Tibial nerve (tissue), 4 donors: ENCODE results near the gene CEP112. TPM values are rescaled to one million over a fixed set of nuclear protein-coding genes. Genes with fewer than 3 reads are reported as not detected.
"Not testable (repeated sequence)": the region's sequence is repeated elsewhere in the genome, so short reads cannot be mapped to it uniquely, and the experiment has no call there.

Experiments
- DNase-seq, 2 donors: peaks; one replicate each; pipeline ENCODE4 v3.0.0-alpha.2; 2019; ENCODE audit warnings: low spot score in 2 of 2
- H3K27ac ChIP-seq, 4 donors: fragments of 200-600 bp; sonication (generic) in 3 of 4; one replicate each; pipeline ENCODE4 v1.5.1; 2017 to 2019; ENCODE audit warnings: mild to moderate bottlenecking in 1 of 4
- H3K27me3 ChIP-seq, 2 donors: fragments of 200-600 bp; sonication (generic) in 1 of 2; one replicate each; pipeline versions ENCODE4 v1.5.1 to v1.6.0; 2017 to 2019
- H3K36me3 ChIP-seq, 3 donors: fragments of 200-600 bp; sonication (generic); one replicate each; pipeline ENCODE4 v1.5.1; 2018 to 2019
- H3K4me1 ChIP-seq, 4 donors: fragments of 200-600 bp; sonication (generic) in 3 of 4; one replicate each; pipeline ENCODE4 v1.5.1; 2017 to 2019
- H3K4me3 ChIP-seq, 4 donors: fragments of 200-600 bp; sonication (generic) in 3 of 4; one replicate each; pipeline ENCODE4 v1.5.1; 2017 to 2019; ENCODE audit warnings: mild to moderate bottlenecking in 1 of 4, moderate library complexity in 1 of 4
- H3K9me3 ChIP-seq, 4 donors: fragments of 200-600 bp; sonication (generic) in 3 of 4; one replicate each; pipeline ENCODE4 v1.5.1; 2017 to 2019
- EP300 ChIP-seq, 2 donors: sonication (generic); formaldehyde crosslinking; IDR thresholded peaks; one replicate each; pipeline ENCODE4 v1.6.1; 2017; ENCODE audit warnings: antibody characterized with exemption in 2 of 2, mild to moderate bottlenecking in 1 of 2
- POLR2A ChIP-seq, 2 donors: fragments of 450-650 bp; IDR thresholded peaks; one replicate each; pipeline ENCODE4 v1.6.1; 2017; ENCODE audit warnings: antibody characterized with exemption in 2 of 2, mild to moderate bottlenecking in 2 of 2, moderate library complexity in 2 of 2
- WGBS, 2 donors: methylation state at CpG; one replicate each; pipeline ENCODE4 v1.1.5; 2018; 5-methylcytosine and 5-hydroxymethylcytosine counted together
- total RNA-seq, 4 donors: library from RNA; depleted of rRNA; stranded (reverse); fragments of >200 nt; gene quantifications; one replicate each; pipeline ENCODE4 v1.1.0, GENCODE V29; 2016
- TF ChIP-seq, protein P1 (sequence below), 5 experiments: fragments of 200-600 bp in 3 of 5; fragments of 450-650 bp in 2 of 5; sonication (generic) in 3 of 5; IDR thresholded peaks; one replicate each; pipeline ENCODE4 v1.5.1; 2016 to 2019; ENCODE audit warnings: antibody characterized with exemption in 5 of 5, mild to moderate bottlenecking in 3 of 5, moderate library complexity in 2 of 5

The CEP112 gene
- total RNA-seq, 4 donors from 2014 or later = 26.0 to 46.8 (median 34.2) TPM

DNA sequence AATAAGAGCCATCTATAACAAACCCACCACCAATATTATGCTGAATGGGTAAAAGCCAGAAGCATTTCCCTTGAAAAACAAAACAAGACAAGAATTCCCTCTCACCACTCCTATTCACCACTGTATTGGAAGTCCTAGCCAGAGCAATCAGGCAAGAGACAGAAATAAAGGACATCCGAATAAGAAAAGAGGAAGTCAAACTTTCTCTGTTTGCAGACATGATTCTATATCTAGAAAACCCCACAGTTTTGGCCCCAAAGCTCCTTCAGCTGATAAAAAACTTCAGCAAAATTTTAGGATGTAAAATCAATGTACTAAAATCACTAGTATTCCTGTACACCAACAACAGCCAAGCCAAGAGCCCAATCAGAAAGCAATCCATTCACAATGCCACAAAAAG is 358.7 kb downstream of the CEP112 start:
- Histone ChIP-seq H3K4me3 (no peak overlapping the region), H3K27ac (no peak overlapping the region), H3K27me3 (no peaks in the 10 kb centered on the region), H3K9me3 (peaks cover 0 to 59% (median 13%) of the 10 kb centered on the region in 4 donors), H3K4me1 (no peaks in the 10 kb centered on the region), H3K36me3 (peaks cover 0 to 14% (median 0%) of the 10 kb centered on the region in 3 donors)
- whole genome bisulfite sequencing, 2 donors = 88 to 93% methylated on average over 1 of the region's 1 CpG
- no peak for TF ChIP-seq EP300 (IDR thresholded peaks at IDR 0.05)
- TF ChIP-seq, protein P1, sequence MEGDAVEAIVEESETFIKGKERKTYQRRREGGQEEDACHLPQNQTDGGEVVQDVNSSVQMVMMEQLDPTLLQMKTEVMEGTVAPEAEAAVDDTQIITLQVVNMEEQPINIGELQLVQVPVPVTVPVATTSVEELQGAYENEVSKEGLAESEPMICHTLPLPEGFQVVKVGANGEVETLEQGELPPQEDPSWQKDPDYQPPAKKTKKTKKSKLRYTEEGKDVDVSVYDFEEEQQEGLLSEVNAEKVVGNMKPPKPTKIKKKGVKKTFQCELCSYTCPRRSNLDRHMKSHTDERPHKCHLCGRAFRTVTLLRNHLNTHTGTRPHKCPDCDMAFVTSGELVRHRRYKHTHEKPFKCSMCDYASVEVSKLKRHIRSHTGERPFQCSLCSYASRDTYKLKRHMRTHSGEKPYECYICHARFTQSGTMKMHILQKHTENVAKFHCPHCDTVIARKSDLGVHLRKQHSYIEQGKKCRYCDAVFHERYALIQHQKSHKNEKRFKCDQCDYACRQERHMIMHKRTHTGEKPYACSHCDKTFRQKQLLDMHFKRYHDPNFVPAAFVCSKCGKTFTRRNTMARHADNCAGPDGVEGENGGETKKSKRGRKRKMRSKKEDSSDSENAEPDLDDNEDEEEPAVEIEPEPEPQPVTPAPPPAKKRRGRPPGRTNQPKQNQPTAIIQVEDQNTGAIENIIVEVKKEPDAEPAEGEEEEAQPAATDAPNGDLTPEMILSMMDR (IDR thresholded peaks at IDR 0.05) = no peak
- no peak for TF ChIP-seq POLR2A (IDR thresholded peaks at IDR 0.05)
- DNase-seq = no peak

DNA sequence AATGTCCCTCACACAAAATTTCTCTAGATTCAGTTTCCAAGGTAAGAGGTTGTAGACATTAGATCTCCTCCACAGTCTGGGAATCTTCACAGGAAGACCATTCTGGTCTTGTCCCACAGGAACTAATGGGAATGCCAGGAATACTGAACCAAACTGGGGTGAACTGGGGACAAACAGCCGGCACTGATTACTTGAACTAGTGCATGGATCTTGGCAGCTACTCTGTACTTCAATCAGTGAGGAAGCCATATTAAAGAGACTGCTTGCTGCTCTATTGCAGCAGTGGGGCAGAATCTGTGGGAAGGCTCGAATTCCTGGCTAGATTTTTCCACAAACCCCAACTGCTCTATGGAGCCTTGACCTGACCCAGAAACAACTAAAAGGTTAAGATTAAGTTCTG is 361.6 kb downstream of the CEP112 start:
- 76 to 78% methylated on average over 2 of the region's 2 CpGs for WGBS, 2 donors
- no peaks in the 10 kb centered on the region for H3K27me3 ChIP-seq
- no peak for DNase-seq
- TF ChIP-seq POLR2A (IDR thresholded peaks at IDR 0.05) = no peak
- TF ChIP-seq, protein P1 (IDR thresholded peaks at IDR 0.05) = no peak
- no peak for TF ChIP-seq EP300 (IDR thresholded peaks at IDR 0.05)
- H3K9me3 ChIP-seq = peaks cover 0 to 51% (median 11%) of the 10 kb centered on the region in 4 donors
- no peak overlapping the region for H3K4me3 ChIP-seq
- H3K27ac ChIP-seq = no peak overlapping the region
- peaks cover 0 to 5% (median 0%) of the 10 kb centered on the region in 3 donors for H3K36me3 ChIP-seq
- H3K4me1 ChIP-seq = no peaks in the 10 kb centered on the region

DNA sequence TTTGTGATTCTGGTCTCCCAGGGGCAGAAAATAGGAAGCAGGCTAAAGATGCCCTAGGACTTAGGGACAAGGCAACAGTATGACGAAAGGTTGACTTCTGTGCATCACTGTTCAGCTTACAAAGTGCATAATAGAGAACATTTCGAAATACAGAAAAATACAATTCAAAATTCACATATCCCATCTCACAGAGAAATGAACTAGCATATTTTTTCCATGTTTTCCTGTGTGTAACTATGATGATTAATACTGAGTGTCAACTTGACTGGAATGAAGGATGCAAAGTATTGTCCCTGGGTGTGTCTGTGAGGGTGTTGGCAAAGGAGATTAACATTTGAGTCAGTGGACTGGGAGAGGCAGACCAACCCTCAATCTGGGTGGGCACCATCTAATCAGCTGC is 365.4 kb downstream of the CEP112 start:
- H3K4me1 ChIP-seq, DNase-seq, H3K4me3 ChIP-seq, H3K27ac ChIP-seq, H3K36me3 ChIP-seq, H3K27me3 ChIP-seq: not testable (repeated sequence)
- H3K9me3 ChIP-seq = peaks cover 0 to 16% (median 2%) of the 10 kb centered on the region in 4 donors
- 93 to 99% methylated on average over 2 of the region's 2 CpGs for WGBS, 2 donors

DNA sequence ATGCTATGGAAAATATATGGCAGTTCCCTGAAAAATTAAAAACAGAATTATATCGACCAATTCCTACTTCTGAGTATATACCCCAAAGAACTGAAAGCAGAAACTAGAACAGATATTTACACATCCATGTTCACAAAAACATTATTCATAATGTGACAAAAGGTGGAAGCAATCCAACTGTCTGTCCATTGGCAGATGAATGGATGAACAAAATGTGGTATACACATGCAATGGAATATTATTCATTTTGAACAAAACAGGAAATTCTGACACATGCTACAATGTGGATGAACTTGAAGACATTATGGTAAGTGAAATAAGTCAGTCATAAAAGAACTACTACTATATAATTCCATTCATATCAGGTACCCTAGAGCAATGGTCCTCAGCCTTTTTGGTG is 367.0 kb downstream of the CEP112 start:
- H3K4me3 ChIP-seq = no peak overlapping the region
- H3K9me3 ChIP-seq = peaks cover 0 to 7% (median 1%) of the 10 kb centered on the region in 4 donors
- DNase-seq = no peak
- TF ChIP-seq, protein P1 (IDR thresholded peaks at IDR 0.05) = no peak
- TF ChIP-seq EP300 (IDR thresholded peaks at IDR 0.05) = no peak
- no peak for TF ChIP-seq POLR2A (IDR thresholded peaks at IDR 0.05)
- H3K27ac ChIP-seq = no peak overlapping the region
- peaks cover 0 to 5% (median 0%) of the 10 kb centered on the region in 3 donors for H3K36me3 ChIP-seq
- H3K27me3 ChIP-seq = no peaks in the 10 kb centered on the region
- no peaks in the 10 kb centered on the region for H3K4me1 ChIP-seq
- 68 to 76% methylated on average over 1 of the region's 1 CpG for WGBS, 2 donors

DNA sequence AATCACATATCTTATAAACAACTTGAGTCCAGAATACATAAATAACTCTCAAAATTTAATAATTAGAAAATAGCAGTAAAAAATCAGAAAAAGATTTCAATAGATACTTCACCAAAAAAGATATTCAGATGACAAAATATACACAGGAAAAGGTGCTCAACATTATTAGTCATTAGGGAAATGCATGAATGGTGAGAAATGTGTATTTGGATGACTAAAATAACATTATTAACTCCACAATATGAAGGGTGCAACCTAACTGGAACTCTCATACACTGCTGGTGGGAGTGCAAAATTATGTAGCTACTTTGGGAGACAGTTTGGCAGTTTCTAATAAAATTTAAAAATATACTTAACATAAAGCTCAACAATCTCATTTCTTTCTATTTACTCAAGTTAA is 368.2 kb downstream of the CEP112 start:
- H3K27ac ChIP-seq = no peak overlapping the region
- DNase-seq = no peak
- H3K9me3 ChIP-seq = peaks cover 0 to 7% (median 0%) of the 10 kb centered on the region in 4 donors
- H3K27me3 ChIP-seq = no peaks in the 10 kb centered on the region
- peaks cover 0 to 5% (median 0%) of the 10 kb centered on the region in 3 donors for H3K36me3 ChIP-seq
- H3K4me3 ChIP-seq = no peak overlapping the region
- no peaks in the 10 kb centered on the region for H3K4me1 ChIP-seq
- TF ChIP-seq, protein P1 (IDR thresholded peaks at IDR 0.05) = no peak
- TF ChIP-seq EP300 (IDR thresholded peaks at IDR 0.05) (no peak), POLR2A (IDR thresholded peaks at IDR 0.05) (no peak)

DNA sequence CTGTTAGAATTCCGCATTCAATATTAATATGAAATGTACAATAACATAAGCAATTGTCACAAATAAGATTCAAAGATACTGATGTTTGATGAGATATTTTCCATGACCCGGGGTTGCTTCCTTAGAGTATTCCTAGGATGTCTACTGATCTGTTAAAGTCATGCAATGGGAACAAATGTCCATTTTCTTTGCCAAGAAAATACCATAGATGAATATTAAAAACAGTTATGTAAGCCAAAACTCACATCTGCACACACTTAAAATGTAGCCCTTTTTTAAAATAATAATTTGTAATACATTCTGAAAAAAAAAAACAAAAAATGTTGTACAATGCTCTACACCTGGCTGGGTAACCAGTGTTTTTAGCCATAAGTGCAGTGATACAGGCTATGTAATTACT is 371.1 kb downstream of the CEP112 start:
- Histone ChIP-seq H3K27ac (no peak overlapping the region), H3K4me3 (no peak overlapping the region), H3K27me3 (no peaks in the 10 kb centered on the region), H3K4me1 (no peaks in the 10 kb centered on the region), H3K9me3 (no peaks in the 10 kb centered on the region), H3K36me3 (no peaks in the 10 kb centered on the region)
- TF ChIP-seq, protein P1 (IDR thresholded peaks at IDR 0.05) = no peak
- TF ChIP-seq POLR2A (IDR thresholded peaks at IDR 0.05) = no peak
- no peak for TF ChIP-seq EP300 (IDR thresholded peaks at IDR 0.05)
- WGBS, 2 donors = 65 to 68% methylated on average over 2 of the region's 2 CpGs
- no peak for DNase-seq
